ENCODE data around the gene GSTT4. TPM values are rescaled to one million over a fixed set of nuclear protein-coding genes. Genes with fewer than 3 reads are reported as not detected.
A peak's percentile ranks its signal among the peaks of the same experiment; 100 is the strongest.

GSTT4 gene
- total RNA-seq (2014; rRNA removed; shearing (Covaris generic)): not detected in 2 replicates
- not detected in 2 replicates for total RNA-seq (2022)
- not detected for Bru-seq, nascent RNA
- BruChase-seq, experiment 1, labeled RNA remaining after a 6-hour chase: not detected
- BruChase-seq, experiment 2, labeled RNA remaining after a 2-hour chase: not detected
- long read RNA-seq: 0 reads

DNA sequence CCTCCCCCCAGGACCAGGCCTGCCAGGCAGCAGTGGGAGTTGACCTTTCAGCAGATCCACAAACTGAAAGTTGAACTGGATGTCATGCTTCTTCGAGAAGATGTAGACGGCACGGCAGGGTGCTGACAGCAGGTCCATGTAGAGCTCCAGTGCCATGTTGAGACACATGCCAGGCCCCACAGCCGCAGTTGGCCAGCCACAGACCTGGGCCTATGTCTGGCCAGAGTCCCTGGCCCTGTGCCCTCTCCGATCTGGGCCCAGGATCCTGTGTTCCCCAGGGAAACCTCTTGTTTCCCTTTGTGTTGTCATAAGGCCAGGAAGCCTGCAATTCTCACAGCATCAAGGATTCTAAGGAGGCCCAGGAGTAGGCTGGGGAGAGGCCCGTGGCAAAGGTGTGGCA, at the start of gene GSTT4:
Gene GSTT4, minus strand, starts transcription at position 253 of the 400 bp plus-strand sequence. Its CDS starts 97 bp downstream, at position 156.
- Histone ChIP-seq H3K27ac (ENCODE audit: low read depth, low read length, poor library complexity, severe bottlenecking) (no peak within 1 kb of the TSS), H3K36me3 (ENCODE audit: insufficient read depth, low read length) (no peaks in the 10 kb centered on the region), H3K9me2 (ENCODE audit: insufficient read depth, low read length) (no peaks in the 10 kb centered on the region), H3K9me3 (ENCODE audit: low read length) (peaks cover 8% of the 10 kb centered on the region; the same call in 1 of the 2 replicates), H4K20me1 (ENCODE audit: insufficient read depth, low read length) (no peaks in the 10 kb centered on the region), H3K4me3 (ENCODE audit: low read depth, low read length, poor library complexity, severe bottlenecking) (no peak within 1 kb of the TSS), H3K79me2 (ENCODE audit: insufficient read depth, low read depth, low read length) (no peaks in the 10 kb centered on the region), H3K4me2 (ENCODE audit: low read length) (no peak within 1 kb of the TSS), H2AFZ (ENCODE audit: low read length) (no peak within 1 kb of the TSS), H3K4me1 (ENCODE audit: insufficient read depth, low read length, poor library complexity, severe bottlenecking) (no peaks in the 10 kb centered on the region)
- BruUV-seq (replicated peaks): no TSS peak
- intact Hi-C loops (cut with micrococcal nuclease; ENCODE audit: unreplicated experiment): no loop called here
- no peak for DNase-seq (ENCODE audit: low spot score)
- POLR2A ChIA-PET: interaction anchor here (1.2 kb wide), 1 partner anchor 25 kb away, joined by 3 read pairs; no protein-coding TSS in a partner anchor
- CTCF ChIA-PET (ENCODE audit: unreplicated experiment): no interaction called here
- TF ChIP-seq EZH2phosphoT487 (IDR thresholded peaks at IDR 0.05; ENCODE audit: borderline replicate concordance, low read depth, low read length): no peak
- TF ChIP-seq, protein P1, sequence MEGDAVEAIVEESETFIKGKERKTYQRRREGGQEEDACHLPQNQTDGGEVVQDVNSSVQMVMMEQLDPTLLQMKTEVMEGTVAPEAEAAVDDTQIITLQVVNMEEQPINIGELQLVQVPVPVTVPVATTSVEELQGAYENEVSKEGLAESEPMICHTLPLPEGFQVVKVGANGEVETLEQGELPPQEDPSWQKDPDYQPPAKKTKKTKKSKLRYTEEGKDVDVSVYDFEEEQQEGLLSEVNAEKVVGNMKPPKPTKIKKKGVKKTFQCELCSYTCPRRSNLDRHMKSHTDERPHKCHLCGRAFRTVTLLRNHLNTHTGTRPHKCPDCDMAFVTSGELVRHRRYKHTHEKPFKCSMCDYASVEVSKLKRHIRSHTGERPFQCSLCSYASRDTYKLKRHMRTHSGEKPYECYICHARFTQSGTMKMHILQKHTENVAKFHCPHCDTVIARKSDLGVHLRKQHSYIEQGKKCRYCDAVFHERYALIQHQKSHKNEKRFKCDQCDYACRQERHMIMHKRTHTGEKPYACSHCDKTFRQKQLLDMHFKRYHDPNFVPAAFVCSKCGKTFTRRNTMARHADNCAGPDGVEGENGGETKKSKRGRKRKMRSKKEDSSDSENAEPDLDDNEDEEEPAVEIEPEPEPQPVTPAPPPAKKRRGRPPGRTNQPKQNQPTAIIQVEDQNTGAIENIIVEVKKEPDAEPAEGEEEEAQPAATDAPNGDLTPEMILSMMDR (conservative IDR thresholded peaks at IDR 0.05; ENCODE audit: low read length): no peak

DNA sequence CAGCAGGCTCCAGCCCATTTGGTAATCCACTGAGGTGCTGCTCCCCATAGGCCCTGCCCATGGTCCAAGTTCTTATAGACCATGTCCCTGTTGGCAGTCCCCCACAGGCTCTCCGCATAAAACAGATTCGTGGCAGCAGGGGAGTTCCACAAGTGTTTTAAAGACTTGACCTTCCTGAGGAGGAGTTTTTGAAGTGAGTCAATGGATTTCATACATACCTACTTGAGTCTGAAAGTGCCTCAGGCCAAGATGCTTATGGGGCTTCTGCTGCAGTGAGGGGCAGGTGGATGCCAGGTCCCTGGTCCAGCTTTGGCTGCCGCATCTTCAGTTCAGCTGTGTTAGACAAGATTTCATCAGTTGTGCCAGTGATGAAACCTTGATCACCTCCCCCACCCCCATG, 49.1 kb upstream of the GSTT4 start:
- no peaks in the 10 kb centered on the region for H3K79me2 ChIP-seq (ENCODE audit: insufficient read depth, low read depth, low read length)
- POLR2A ChIA-PET: interaction anchor here (0.6 kb wide), 1 partner anchor 38 kb away, joined by 3 read pairs; no protein-coding TSS in a partner anchor
- CTCF ChIA-PET (ENCODE audit: unreplicated experiment): no interaction called here

More for the DNA sequence above, 49.1 kb upstream of the GSTT4 start:
- Histone ChIP-seq H2AFZ (ENCODE audit: low read length) (no peak overlapping the region), H4K20me1 (ENCODE audit: insufficient read depth, low read length) (no peaks in the 10 kb centered on the region), H3K36me3 (ENCODE audit: insufficient read depth, low read length) (peaks cover 88% of the 10 kb centered on the region), H3K27ac (ENCODE audit: low read depth, low read length, poor library complexity, severe bottlenecking) (peak overlapping the region; percentile 8), H3K4me1 (ENCODE audit: insufficient read depth, low read length, poor library complexity, severe bottlenecking) (peaks cover 10% of the 10 kb centered on the region), H3K9me3 (ENCODE audit: low read length) (no peaks in the 10 kb centered on the region), H3K9me2 (ENCODE audit: insufficient read depth, low read length) (no peaks in the 10 kb centered on the region), H3K4me2 (ENCODE audit: low read length) (no peak overlapping the region), H3K4me3 (ENCODE audit: low read depth, low read length, poor library complexity, severe bottlenecking) (no peak overlapping the region)
- no TSS peak for BruUV-seq (replicated peaks)
- intact Hi-C loops (cut with micrococcal nuclease; ENCODE audit: unreplicated experiment): no loop called here
- TF ChIP-seq, protein P1 (conservative IDR thresholded peaks at IDR 0.05; ENCODE audit: low read length): no peak
- TF ChIP-seq EZH2phosphoT487 (IDR thresholded peaks at IDR 0.05; ENCODE audit: borderline replicate concordance, low read depth, low read length): no peak
- DNase-seq (ENCODE audit: low spot score): no peak

All from OCI-LY7 (cell line).